ENCODE results near the gene TMTC1.

DNA sequence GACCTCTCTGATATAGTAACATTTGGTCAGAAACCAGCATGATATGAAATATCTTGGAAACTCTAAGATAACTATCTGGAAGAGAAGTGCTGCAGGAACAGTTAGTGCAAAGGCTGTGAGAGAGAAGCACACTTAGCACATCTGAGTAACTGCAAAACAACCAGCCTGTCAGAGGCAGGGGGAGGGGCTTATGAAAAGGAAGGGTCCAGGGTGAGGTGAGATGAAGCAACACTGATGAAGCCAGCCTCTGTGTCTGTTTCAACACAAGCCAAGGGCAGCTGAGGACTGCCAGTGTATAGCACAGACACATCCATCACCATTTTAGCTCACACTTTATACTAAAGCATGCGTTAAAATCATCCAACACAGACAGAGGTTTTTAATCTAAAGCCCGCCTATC lies 248.8 kb downstream of the TMTC1 start:
- TF ChIP-seq, protein P1, sequence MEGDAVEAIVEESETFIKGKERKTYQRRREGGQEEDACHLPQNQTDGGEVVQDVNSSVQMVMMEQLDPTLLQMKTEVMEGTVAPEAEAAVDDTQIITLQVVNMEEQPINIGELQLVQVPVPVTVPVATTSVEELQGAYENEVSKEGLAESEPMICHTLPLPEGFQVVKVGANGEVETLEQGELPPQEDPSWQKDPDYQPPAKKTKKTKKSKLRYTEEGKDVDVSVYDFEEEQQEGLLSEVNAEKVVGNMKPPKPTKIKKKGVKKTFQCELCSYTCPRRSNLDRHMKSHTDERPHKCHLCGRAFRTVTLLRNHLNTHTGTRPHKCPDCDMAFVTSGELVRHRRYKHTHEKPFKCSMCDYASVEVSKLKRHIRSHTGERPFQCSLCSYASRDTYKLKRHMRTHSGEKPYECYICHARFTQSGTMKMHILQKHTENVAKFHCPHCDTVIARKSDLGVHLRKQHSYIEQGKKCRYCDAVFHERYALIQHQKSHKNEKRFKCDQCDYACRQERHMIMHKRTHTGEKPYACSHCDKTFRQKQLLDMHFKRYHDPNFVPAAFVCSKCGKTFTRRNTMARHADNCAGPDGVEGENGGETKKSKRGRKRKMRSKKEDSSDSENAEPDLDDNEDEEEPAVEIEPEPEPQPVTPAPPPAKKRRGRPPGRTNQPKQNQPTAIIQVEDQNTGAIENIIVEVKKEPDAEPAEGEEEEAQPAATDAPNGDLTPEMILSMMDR (conservative IDR thresholded peaks at IDR 0.05; ENCODE audit: low read depth, low read length): no peak
- TF ChIP-seq EZH2 (IDR thresholded peaks at IDR 0.05; ENCODE audit: borderline replicate concordance, low read depth, low read length, poor library complexity, severe bottlenecking): no peak
